HepG2 (cell line): ENCODE results near the gene DIABLO. TPM values are rescaled to one million over a fixed set of nuclear protein-coding genes. Genes with fewer than 3 reads are reported as not detected.

ENCODE experiments used
- ATAC-seq: fragments of 200-7000 bp; cut with Tn5 transposase; 3 replicates; pipeline ENCODE4 v1.9.1; 2020; ENCODE audit warnings: mild to moderate bottlenecking, moderate library complexity
- BruUV-seq: library from RNA; stranded (reverse); fragments of 400-500 nt; replicated peaks from 2 replicates; lab custom pipeline; 2021; lab: Mats Ljungman, UMichigan
- CTCF ChIA-PET: fragments of 300-600 bp; formaldehyde crosslinking; extraction: SDS; loops from one replicate; lab custom pipeline; 2021; ENCODE audit warnings: low total read pairs, inconsistent platforms, low intra/inter-chr PET ratio; lab: Yijun Ruan, JAX
- POLR2A ChIA-PET: fragments of 350-600 bp; sonication (Branson Sonifier 250); formaldehyde crosslinking; loops from one replicate; lab custom pipeline; 2020; ENCODE audit warnings: antibody characterized with exemption, inconsistent platforms; lab: Yijun Ruan, JAX
- DNase-seq: peaks from one replicate; pipeline ENCODE4 v3.0.0-alpha.2; 2015; ENCODE audit warnings: low spot score
- FAIRE-seq: peaks from 3 replicates; lab custom pipeline; 2011; peaks lifted over from hg19 to GRCh38; lab: Jason Lieb, UNC
- H2AFZ ChIP-seq: one replicate; pipeline ENCODE4 v1.6.1; 2011; ENCODE audit warnings: low read length, inconsistent platforms
- H3K27ac ChIP-seq: fragments of 300-600 bp; 3 replicates; pipeline ENCODE4 v1.8.0; 2011; ENCODE audit warnings: mixed run types, mild to moderate bottlenecking, mixed read lengths, low read length, inconsistent platforms; ENCODE audit not compliant: insufficient read depth; ENCODE audit errors: extremely low read length
- H3K27me3 ChIP-seq, 2 experiments: fragments of 200-600 bp in 1 of 2; 2 replicates in 1 of 2; 3 replicates in 1 of 2; pipeline versions ENCODE4 v1.6.0 to v1.8.0; 2011; ENCODE audit warnings: low read length in 2 of 2, mild to moderate bottlenecking in 2 of 2, moderate library complexity in 2 of 2, inconsistent platforms in 1 of 2; ENCODE audit not compliant: insufficient read depth in 2 of 2, control insufficient read depth in 1 of 2
- H3K36me3 ChIP-seq, 2 experiments: fragments of 200-600 bp in 1 of 2; replicated peaks in 1 of 2; 2 replicates in 1 of 2; 3 replicates in 1 of 2; pipeline versions ENCODE4 v1.5.1 to v1.8.0; 2011; ENCODE audit warnings: low read length in 2 of 2, inconsistent platforms in 1 of 2; ENCODE audit not compliant: insufficient read depth in 2 of 2, control insufficient read depth in 1 of 2
- H3K4me1 ChIP-seq: 2 replicates; pipeline ENCODE4 v1.5.1; 2012; ENCODE audit warnings: low read length, inconsistent platforms; ENCODE audit not compliant: insufficient read depth
- H3K4me2 ChIP-seq: 2 replicates; pipeline ENCODE4 v1.6.0; 2011; ENCODE audit warnings: low read depth, low read length, inconsistent platforms
- H3K4me3 ChIP-seq, 3 experiments: fragments of 200-600 bp in 1 of 3; sonication (generic), shearing (Covaris generic) in 1 of 3; replicated peaks in 1 of 3; 2 replicates each; pipeline ENCODE4 v1.5.1; 2011 to 2016; ENCODE audit warnings: low read length in 3 of 3, inconsistent platforms in 2 of 3, low read depth in 2 of 3, mild to moderate bottlenecking in 2 of 3, control low read depth in 1 of 3, mixed read lengths in 1 of 3; ENCODE audit not compliant: insufficient read depth in 1 of 3
- H3K79me2 ChIP-seq: one replicate; pipeline ENCODE4 v1.6.1; 2011; ENCODE audit warnings: low read length, inconsistent platforms; ENCODE audit not compliant: insufficient read depth
- H3K9ac ChIP-seq: 2 replicates; pipeline ENCODE4 v1.6.0; 2011; ENCODE audit warnings: mild to moderate bottlenecking, low read depth, low read length, inconsistent platforms; ENCODE audit not compliant: insufficient read depth
- H3K9me3 ChIP-seq: 2 replicates; pipeline ENCODE4 v1.5.1; 2012; ENCODE audit warnings: mild to moderate bottlenecking, low read length
- H4K20me1 ChIP-seq: 2 replicates; pipeline ENCODE4 v1.6.0; 2011; ENCODE audit warnings: inconsistent platforms, mild to moderate bottlenecking, low read length, moderate library complexity; ENCODE audit not compliant: insufficient read depth
- HNF4G ChIP-seq, 2 experiments: sonication (generic) in 1 of 2; formaldehyde crosslinking in 1 of 2; IDR thresholded peaks; 2 replicates each; pipeline versions ENCODE4 v1.4.0 to v1.6.1; 2011 to 2020; ENCODE audit warnings: borderline replicate concordance in 2 of 2, low read depth in 2 of 2, mild to moderate bottlenecking in 2 of 2, low read length in 1 of 2, missing genetic modification reagents in 1 of 2, moderate library complexity in 1 of 2
- HNRNPH1 ChIP-seq: fragments of 200-400 bp; formaldehyde crosslinking; optimal IDR thresholded peaks from 2 replicates; pipeline ENCODE3; 2017; ENCODE audit warnings: mild to moderate bottlenecking, low read depth, low read length
- ISX ChIP-seq: sonication (generic); formaldehyde crosslinking; conservative IDR thresholded peaks from 2 replicates; pipeline ENCODE4 v1.5.0; 2020; ENCODE audit warnings: missing genetic modification reagents
- KDM5B ChIP-seq: sonication (generic); formaldehyde crosslinking; IDR thresholded peaks from 2 replicates; pipeline ENCODE4 v1.4.0; 2020; ENCODE audit warnings: missing genetic modification reagents, mild to moderate bottlenecking, borderline replicate concordance
- KDM6A ChIP-seq: IDR thresholded peaks from 2 replicates; pipeline ENCODE4 v1.6.1; 2016; ENCODE audit warnings: low read depth
- MAFF ChIP-seq: IDR thresholded peaks from 2 replicates; pipeline ENCODE4 v1.6.1; 2011; ENCODE audit warnings: low read depth, low read length, improper control_type of control experiment
- STAG1 ChIP-seq: sonication (generic); formaldehyde crosslinking; IDR thresholded peaks from 2 replicates; pipeline ENCODE4 v1.4.0; 2020; ENCODE audit warnings: missing genetic modification reagents
- TBP ChIP-seq: sonication (generic); formaldehyde crosslinking; IDR thresholded peaks from 2 replicates; pipeline ENCODE4 v1.5.0; 2020; ENCODE audit warnings: missing genetic modification reagents
- TBX2 ChIP-seq: sonication (generic); formaldehyde crosslinking; IDR thresholded peaks from 2 replicates; pipeline ENCODE4 v1.5.0; 2020; ENCODE audit warnings: missing genetic modification reagents, mild to moderate bottlenecking, borderline replicate concordance
- ZFX ChIP-seq: sonication (generic); formaldehyde crosslinking; IDR thresholded peaks from 2 replicates; pipeline ENCODE4 v1.4.0; 2020; ENCODE audit warnings: mild to moderate bottlenecking, low read depth, missing genetic modification reagents, moderate library complexity
- ZNF138 ChIP-seq: sonication (generic); formaldehyde crosslinking; IDR thresholded peaks from 2 replicates; pipeline ENCODE4 v1.5.0; 2020; ENCODE audit warnings: mild to moderate bottlenecking, low read depth, missing genetic modification reagents
- ZNF180 ChIP-seq: sonication (generic); formaldehyde crosslinking; IDR thresholded peaks from 2 replicates; pipeline ENCODE4 v1.4.0; 2020; ENCODE audit warnings: low read depth, missing genetic modification reagents, borderline replicate concordance
- ZNF256 ChIP-seq: sonication (generic); formaldehyde crosslinking; conservative IDR thresholded peaks from 2 replicates; pipeline ENCODE4 v1.4.0; 2020; ENCODE audit warnings: missing genetic modification reagents
- ZNF382 ChIP-seq: sonication (generic); formaldehyde crosslinking; IDR thresholded peaks from 2 replicates; pipeline ENCODE4 v1.5.0; 2020; ENCODE audit warnings: missing genetic modification reagents, mild to moderate bottlenecking, borderline replicate concordance
- ZNF546 ChIP-seq: sonication (generic); formaldehyde crosslinking; conservative IDR thresholded peaks from 2 replicates; pipeline ENCODE4 v1.8.1; 2023; ENCODE audit warnings: mild to moderate bottlenecking, missing genetic modification reagents
- ZNF878 ChIP-seq: sonication (generic); formaldehyde crosslinking; IDR thresholded peaks from 2 replicates; pipeline ENCODE4 v1.8.1; 2023; ENCODE audit warnings: mild to moderate bottlenecking, missing genetic modification reagents, moderate library complexity
- ZNF879 ChIP-seq: sonication (generic); formaldehyde crosslinking; IDR thresholded peaks from 2 replicates; pipeline ENCODE4 v1.8.1; 2023; ENCODE audit warnings: missing genetic modification reagents
- WGBS: methylation state at CpG from one replicate; pipeline ENCODE4 v1.1.6; 2017; ENCODE audit warnings: low lambda C conversion rate; 5-methylcytosine and 5-hydroxymethylcytosine counted together
- in situ Hi-C: cut with HindIII; loops from 2 replicates; pipeline ENCODE4 v1.10.0; 2017; ENCODE audit warnings: low pct_unique_long_range_greater_than_20kb; ENCODE audit not compliant: extremely low pct_ligation_motif_present
- intact Hi-C: fragments of 100-400 bp; cut with micrococcal nuclease; formaldehyde crosslinking; loops from one replicate; pipeline ENCODE4 v1.10.0; 2022; ENCODE audit not compliant: unreplicated experiment
- polyA plus RNA-seq, 8 experiments: library from polyadenylated mRNA; depleted of rRNA in 3 of 8; stranded (reverse) in 7 of 8; unstranded in 1 of 8; fragments of >200 nt; fragmentation: Illumina TruSeq in 4 of 8; extraction: Trizol in 4 of 8; gene quantifications; 2 replicates each; pipeline versions ENCODE4 v1.2.1 to v1.2.3, GENCODE V29; 2011 to 2016; ENCODE audit warnings: low read depth in 4 of 8, missing spikeins in 1 of 8, mixed read lengths in 1 of 8; ENCODE audit not compliant: insufficient read depth in 1 of 8
- total RNA-seq, 5 experiments: library from RNA; depleted of rRNA; stranded (reverse); fragments of >200 nt; fragmentation: Illumina TruSeq; extraction: Trizol; gene quantifications; 2 replicates each; pipeline ENCODE4 v1.2.3, GENCODE V29; 2016; ENCODE audit warnings: low read depth in 1 of 5
- TF ChIP-seq, protein P1 (sequence below): IDR thresholded peaks from 2 replicates; pipeline ENCODE4 v1.6.1; 2018; ENCODE audit warnings: missing genetic modification reagents, mild to moderate bottlenecking, missing compliant biosample characterization
- TF ChIP-seq, protein P2 (sequence below): sonication (generic); formaldehyde crosslinking; IDR thresholded peaks from 2 replicates; pipeline ENCODE4 v1.5.1; 2020; ENCODE audit warnings: missing genetic modification reagents, mild to moderate bottlenecking, borderline replicate concordance

The DIABLO gene
- total and polyA plus RNA-seq, 2 of the 13 experiments (the other 11 are each of a cell fraction or from before 2014, with no cell fraction given) = 20.7 to 70.9 TPM

DNA sequence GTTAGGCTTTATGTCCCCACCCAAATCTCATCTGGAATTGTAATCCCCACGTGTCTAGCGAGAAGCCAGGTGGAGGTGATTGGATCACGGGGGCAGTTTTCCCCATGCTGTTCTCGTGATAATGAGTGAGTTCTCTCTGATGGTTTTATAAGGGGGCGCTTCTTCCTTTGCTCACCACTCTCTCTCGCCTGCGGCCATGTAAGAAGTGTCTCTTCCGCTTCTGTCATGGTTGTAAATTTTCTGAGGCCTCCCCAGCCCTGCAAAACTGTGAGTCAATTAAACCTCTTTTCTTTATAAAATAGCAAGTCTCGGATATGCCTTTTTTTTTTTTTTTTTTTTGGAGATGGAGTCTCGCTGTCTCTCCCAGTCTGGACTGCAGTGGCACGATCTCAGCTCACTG is 65.1 kb downstream of the DIABLO start:
- no peak overlapping the region for H3K4me3 ChIP-seq
- no peak overlapping the region for H3K27ac ChIP-seq
- H2AFZ ChIP-seq = no peak overlapping the region
- POLR2A ChIA-PET = no interaction called here
- no TSS peak for BruUV-seq
- no peak overlapping the region for H3K4me2 ChIP-seq
- FAIRE-seq (no peak), DNase-seq (no peak), ATAC-seq (no peak)
- 44% methylated on average over 11 of the region's 11 CpGs for WGBS
- intact Hi-C loops (no loop called here), in situ Hi-C loops (no loop called here)
- 0 out of 2 replicates have a peak, but pooled peaks cover 9% of the 10 kb centered on the region for H3K4me1 ChIP-seq
- no peak overlapping the region for H3K9ac ChIP-seq
- no peaks in the 10 kb centered on the region for H3K79me2 ChIP-seq
- no peak for TF ChIP-seq KDM6A (CRISPR knock-in tag)
- no peak for TF ChIP-seq ZNF546 (CRISPR knock-in tag)
- TF ChIP-seq KDM5B (CRISPR knock-in tag) = no peak
- TF ChIP-seq ZFX (CRISPR knock-in tag) = no peak
- no peak for TF ChIP-seq ZNF879 (CRISPR knock-in tag)
- no peak for TF ChIP-seq ZNF180 (CRISPR knock-in tag)
- TF ChIP-seq, protein P1, sequence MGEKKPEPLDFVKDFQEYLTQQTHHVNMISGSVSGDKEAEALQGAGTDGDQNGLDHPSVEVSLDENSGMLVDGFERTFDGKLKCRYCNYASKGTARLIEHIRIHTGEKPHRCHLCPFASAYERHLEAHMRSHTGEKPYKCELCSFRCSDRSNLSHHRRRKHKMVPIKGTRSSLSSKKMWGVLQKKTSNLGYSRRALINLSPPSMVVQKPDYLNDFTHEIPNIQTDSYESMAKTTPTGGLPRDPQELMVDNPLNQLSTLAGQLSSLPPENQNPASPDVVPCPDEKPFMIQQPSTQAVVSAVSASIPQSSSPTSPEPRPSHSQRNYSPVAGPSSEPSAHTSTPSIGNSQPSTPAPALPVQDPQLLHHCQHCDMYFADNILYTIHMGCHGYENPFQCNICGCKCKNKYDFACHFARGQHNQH (CRISPR knock-in tag) = no peak
- TF ChIP-seq ISX (CRISPR knock-in tag) = no peak
- no peak for TF ChIP-seq ZNF256 (CRISPR knock-in tag)
- TF ChIP-seq MAFF = no peak
- no peak for TF ChIP-seq HNF4G (IDR thresholded peaks at IDR 0.05; ENCODE audit: borderline replicate concordance, low read depth, low read length)
- no peak for TF ChIP-seq HNF4G (CRISPR knock-in tag; IDR thresholded peaks at IDR 0.05; ENCODE audit: borderline replicate concordance, low read depth)
- TF ChIP-seq STAG1 = no peak
- TF ChIP-seq ZNF878 (CRISPR knock-in tag) = no peak
- no peak for TF ChIP-seq TBP (CRISPR knock-in tag)
- TF ChIP-seq ZNF138 = no peak
- TF ChIP-seq HNRNPH1 = no peak
- TF ChIP-seq, protein P2, sequence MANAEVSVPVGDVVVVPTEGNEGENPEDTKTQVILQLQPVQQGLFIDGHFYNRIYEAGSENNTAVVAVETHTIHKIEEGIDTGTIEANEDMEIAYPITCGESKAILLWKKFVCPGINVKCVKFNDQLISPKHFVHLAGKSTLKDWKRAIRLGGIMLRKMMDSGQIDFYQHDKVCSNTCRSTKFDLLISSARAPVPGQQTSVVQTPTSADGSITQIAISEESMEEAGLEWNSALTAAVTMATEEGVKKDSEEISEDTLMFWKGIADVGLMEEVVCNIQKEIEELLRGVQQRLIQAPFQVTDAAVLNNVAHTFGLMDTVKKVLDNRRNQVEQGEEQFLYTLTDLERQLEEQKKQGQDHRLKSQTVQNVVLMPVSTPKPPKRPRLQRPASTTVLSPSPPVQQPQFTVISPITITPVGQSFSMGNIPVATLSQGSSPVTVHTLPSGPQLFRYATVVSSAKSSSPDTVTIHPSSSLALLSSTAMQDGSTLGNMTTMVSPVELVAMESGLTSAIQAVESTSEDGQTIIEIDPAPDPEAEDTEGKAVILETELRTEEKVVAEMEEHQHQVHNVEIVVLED (CRISPR knock-in tag) = no peak
- TF ChIP-seq TBX2 = no peak
- no peak for TF ChIP-seq ZNF382 (CRISPR knock-in tag)
- CTCF ChIA-PET = no interaction called here
- H3K36me3 ChIP-seq = no peaks in the 10 kb centered on the region
- no peaks in the 10 kb centered on the region for H4K20me1 ChIP-seq
- H3K27me3 ChIP-seq = peaks cover 0 to 4% of the 10 kb centered on the region in 2 experiments; a peak in 2 of 5 replicates
- H3K9me3 ChIP-seq = no peaks in the 10 kb centered on the region
